NB4 (cell line): Measurements from ENCODE around the gene ALG1L2.
"Not testable (repeated sequence)": the region's sequence is repeated elsewhere in the genome, so short reads cannot be mapped to it uniquely, and the experiment has no call there.

ENCODE experiments used
- MYC ChIP-seq: IDR thresholded peaks from 2 replicates; pipeline ENCODE4 v1.6.1; 2011; ENCODE audit warnings: low read depth, low read length
- POLR2A ChIP-seq: IDR thresholded peaks from 2 replicates; pipeline ENCODE4 v1.6.1; 2011; ENCODE audit warnings: mild to moderate bottlenecking; ENCODE audit not compliant: insufficient read length; ENCODE audit errors: extremely low read depth
- TF ChIP-seq, protein P1 (sequence below): IDR thresholded peaks from one replicate; pipeline ENCODE4 v1.5.1; 2012; ENCODE audit warnings: low read depth, low read length

DNA sequence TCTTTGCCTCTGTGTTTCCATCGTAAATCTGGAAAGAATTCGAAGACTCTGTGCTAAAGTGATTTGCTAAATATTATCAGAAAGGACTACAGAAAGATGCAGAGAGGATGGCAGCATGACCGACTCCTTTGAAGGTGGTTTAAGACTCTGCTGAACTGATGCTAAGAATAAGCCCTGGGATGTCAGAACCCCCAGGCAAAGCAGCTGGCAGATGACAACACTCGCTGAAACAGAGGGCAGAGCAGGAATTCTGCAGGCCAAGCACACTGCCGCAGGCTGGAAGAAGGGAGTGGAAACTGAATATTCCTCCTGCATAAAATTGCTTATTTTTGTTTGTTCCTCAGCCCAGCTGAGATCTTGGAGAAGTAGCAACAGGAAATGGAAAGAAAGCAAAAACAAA lies 29.3 kb upstream of the ALG1L2 start:
- TF ChIP-seq, protein P1, sequence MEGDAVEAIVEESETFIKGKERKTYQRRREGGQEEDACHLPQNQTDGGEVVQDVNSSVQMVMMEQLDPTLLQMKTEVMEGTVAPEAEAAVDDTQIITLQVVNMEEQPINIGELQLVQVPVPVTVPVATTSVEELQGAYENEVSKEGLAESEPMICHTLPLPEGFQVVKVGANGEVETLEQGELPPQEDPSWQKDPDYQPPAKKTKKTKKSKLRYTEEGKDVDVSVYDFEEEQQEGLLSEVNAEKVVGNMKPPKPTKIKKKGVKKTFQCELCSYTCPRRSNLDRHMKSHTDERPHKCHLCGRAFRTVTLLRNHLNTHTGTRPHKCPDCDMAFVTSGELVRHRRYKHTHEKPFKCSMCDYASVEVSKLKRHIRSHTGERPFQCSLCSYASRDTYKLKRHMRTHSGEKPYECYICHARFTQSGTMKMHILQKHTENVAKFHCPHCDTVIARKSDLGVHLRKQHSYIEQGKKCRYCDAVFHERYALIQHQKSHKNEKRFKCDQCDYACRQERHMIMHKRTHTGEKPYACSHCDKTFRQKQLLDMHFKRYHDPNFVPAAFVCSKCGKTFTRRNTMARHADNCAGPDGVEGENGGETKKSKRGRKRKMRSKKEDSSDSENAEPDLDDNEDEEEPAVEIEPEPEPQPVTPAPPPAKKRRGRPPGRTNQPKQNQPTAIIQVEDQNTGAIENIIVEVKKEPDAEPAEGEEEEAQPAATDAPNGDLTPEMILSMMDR = not testable (repeated sequence)
- TF ChIP-seq MYC, POLR2A: not testable (repeated sequence)
